ENCODE data around the gene EREG. TPM values are rescaled to one million over a fixed set of nuclear protein-coding genes. Genes with fewer than 3 reads are reported as not detected.
A peak's percentile ranks its signal among the peaks of the same experiment; 100 is the strongest.

Gene EREG
- total and polyA plus RNA-seq, 9 of the 15 experiments (the other 6 are each of a cell fraction or from before 2014, with no cell fraction given) = 0.97 to 7.3 (median 2.5) TPM

GRCh38 chr4:74364256-74364651 is 691 bp upstream of the EREG start:
- CTCF ChIA-PET (ENCODE audit: low intra/inter-chr PET ratio) = no interaction called here
- POLR2A ChIA-PET = interaction anchor here (0.6 to 1.1 kb wide), 4 partner anchors 17 to 325 kb away, joined by 3 to 5 read pairs (median 4); partner anchors contain the start of gene AREG
- Histone ChIP-seq H3K36me3 (ENCODE audit: control insufficient read depth, insufficient read depth, low read length) (no peaks in the 10 kb centered on the region), H3K79me2 (ENCODE audit: control insufficient read depth, insufficient read depth, low read length) (peaks cover 52% of the 10 kb centered on the region), H3K27ac (ENCODE audit: extremely low read depth, low read depth, low read length) (peak overlapping the region; percentile 81), H3K9me1 (ENCODE audit: control insufficient read depth, insufficient read depth, low read length) (no peaks in the 10 kb centered on the region), H3K9ac (ENCODE audit: insufficient read depth in 1 of 2, low read depth in 2 of 2, low read length in 2 of 2) (peak overlapping the region; percentile 70 to 91; a peak in 3 of 4 replicates), H3K4me1 (replicated peaks in 1 of 2; ENCODE audit: control insufficient read depth in 2 of 2, insufficient read depth in 2 of 2, low read length in 2 of 2) (peaks cover 5 to 11% of the 10 kb centered on the region in 2 experiments; a peak in 2 of 5 replicates), H3K9me3 (replicated peaks; ENCODE audit: control insufficient read depth, insufficient read depth, low read depth, low read length) (no peaks in the 10 kb centered on the region), H3K4me2 (ENCODE audit: insufficient read depth, low read length) (peak overlapping the region; percentile 89), H3K4me3 (peak overlapping the region; percentile 63), H3K27me3 (ENCODE audit: control insufficient read depth in 2 of 2, insufficient read depth in 2 of 2, low read length in 2 of 2) (no peaks in the 10 kb centered on the region), H4K20me1 (replicated peaks; ENCODE audit: control insufficient read depth, insufficient read depth, low read length) (no peaks in the 10 kb centered on the region), H2AFZ (ENCODE audit: low read depth, low read length) (peak overlapping the region; percentile 97)
- in situ Hi-C loops (cut with MboI) = no loop called here
- ATAC-seq = peak; percentile 6
- BruUV-seq (replicated peaks) = TSS peak; percentile 62
- intact Hi-C loops (cut with micrococcal nuclease) = loop anchor here (1.0 kb wide), 1 partner anchor 34 kb away; no protein-coding TSS in a partner anchor
- peak in 1 of 4 experiments; percentile 22 for DNase-seq (ENCODE audit: extremely low read depth in 1 of 4, low spot score in 3 of 4)
- FAIRE-seq = peak; percentile 26
- whole genome bisulfite sequencing (ENCODE audit: insufficient coverage, low coverage, missing lambda C conversion rate) = 8% methylated on average over 8 of the region's 8 CpGs
- TF ChIP-seq CXXC5 (CRISPR knock-in tag; IDR thresholded peaks at IDR 0.05) = 0 out of 2 replicates have a peak, but pooled peaks have one; percentile 5
- peak; percentile 67 for TF ChIP-seq ZFX (CRISPR knock-in tag; IDR thresholded peaks at IDR 0.05)
- TF ChIP-seq ZNF318 (IDR thresholded peaks at IDR 0.05; ENCODE audit: borderline replicate concordance in 1 of 2, low read depth in 1 of 2) = no peak
- TF ChIP-seq L3MBTL2 (IDR thresholded peaks at IDR 0.05) = peak; percentile 35; the same call in 1 of the 2 replicates
- no peak for TF ChIP-seq TBL1XR1 (IDR thresholded peaks at IDR 0.05; ENCODE audit: low read length in 2 of 2)
- no peak for TF ChIP-seq YY1 (IDR thresholded peaks at IDR 0.05; ENCODE audit: borderline replicate concordance in 1 of 3, control insufficient read depth in 1 of 3, extremely low read depth in 1 of 3, insufficient read depth in 3 of 3, insufficient read length in 1 of 3, insufficient replicate concordance in 2 of 3, low read depth in 1 of 3, low read length in 2 of 3)

Data from K562 (cell line).